ENCODE data around the gene WWTR1.

WWTR1 gene

DNA sequence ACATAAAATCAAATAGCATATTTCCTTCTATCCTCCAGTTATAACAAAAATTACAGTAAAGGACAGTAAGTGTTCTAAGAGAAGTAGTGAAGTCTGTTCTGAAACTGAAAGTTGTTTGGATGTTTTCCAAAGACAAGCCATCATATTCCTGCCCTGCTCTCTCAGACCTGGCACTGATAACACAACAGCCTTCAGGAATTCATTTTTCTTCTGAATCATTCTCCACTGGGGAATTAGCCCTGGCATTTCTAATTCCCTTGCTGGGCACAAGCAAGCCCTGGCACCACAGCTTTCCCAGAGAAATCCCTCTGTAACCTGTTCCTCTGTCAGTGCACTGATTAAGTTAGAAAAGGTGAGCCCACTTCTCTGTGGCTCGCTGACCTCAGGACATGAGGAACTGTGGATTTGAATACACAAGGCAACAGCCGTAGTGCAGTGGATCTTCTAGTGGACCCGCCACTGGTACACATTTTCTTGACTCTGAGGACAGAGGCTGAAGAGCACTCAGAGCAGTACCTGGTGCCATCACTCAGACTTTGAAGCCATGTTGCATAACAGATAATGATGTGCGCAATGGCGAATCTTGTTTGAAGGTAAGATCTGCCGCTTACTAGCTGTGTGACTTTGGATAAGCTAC, 61.6 kb downstream of the WWTR1 start:
- no peak for DNase-seq (ENCODE audit: extremely low read depth in 1 of 2, low read depth in 1 of 2)

DNA sequence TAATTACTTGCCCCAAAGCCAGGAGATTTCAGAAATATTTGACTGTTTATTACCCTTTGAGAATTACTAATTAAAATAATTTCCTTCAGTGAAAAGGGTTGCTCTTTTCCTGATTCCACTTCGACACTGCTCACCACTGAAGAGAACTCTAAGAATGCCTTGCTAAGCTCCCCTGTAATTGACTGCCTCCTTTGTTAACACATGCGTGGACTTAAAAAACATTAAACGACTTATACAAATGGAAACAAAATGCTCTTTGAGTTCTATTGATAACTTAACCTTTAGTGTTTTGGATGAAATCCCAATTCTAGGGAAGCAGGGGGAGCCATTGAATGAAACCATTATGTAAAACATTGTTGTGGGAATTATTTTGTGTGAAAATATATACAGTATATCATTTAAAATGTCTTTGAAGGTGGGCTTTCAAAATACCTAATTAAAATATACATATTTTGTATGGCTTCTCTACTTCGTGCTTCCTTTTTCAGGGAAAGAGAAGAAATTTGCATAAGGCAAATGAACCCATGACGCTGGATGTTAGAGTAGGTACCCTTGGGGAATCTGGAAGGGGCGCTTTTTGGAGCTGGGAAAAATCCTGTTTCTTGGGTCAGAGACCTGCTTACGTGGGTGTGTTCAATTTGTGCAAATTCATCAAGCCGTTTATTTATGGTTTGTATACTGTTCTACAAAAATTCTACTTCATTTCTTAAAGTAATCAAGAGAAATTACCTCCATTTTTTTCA, 64.2 kb downstream of the WWTR1 start:
- no peak for DNase-seq (ENCODE audit: extremely low read depth in 1 of 2, low read depth in 1 of 2)

- DNase-seq (ENCODE audit: extremely low read depth in 1 of 2, low read depth in 1 of 2), result no peak
Observed at GRCh38 chr3:149592758-149593240, 65.0 kb downstream of the WWTR1 start.

DNA sequence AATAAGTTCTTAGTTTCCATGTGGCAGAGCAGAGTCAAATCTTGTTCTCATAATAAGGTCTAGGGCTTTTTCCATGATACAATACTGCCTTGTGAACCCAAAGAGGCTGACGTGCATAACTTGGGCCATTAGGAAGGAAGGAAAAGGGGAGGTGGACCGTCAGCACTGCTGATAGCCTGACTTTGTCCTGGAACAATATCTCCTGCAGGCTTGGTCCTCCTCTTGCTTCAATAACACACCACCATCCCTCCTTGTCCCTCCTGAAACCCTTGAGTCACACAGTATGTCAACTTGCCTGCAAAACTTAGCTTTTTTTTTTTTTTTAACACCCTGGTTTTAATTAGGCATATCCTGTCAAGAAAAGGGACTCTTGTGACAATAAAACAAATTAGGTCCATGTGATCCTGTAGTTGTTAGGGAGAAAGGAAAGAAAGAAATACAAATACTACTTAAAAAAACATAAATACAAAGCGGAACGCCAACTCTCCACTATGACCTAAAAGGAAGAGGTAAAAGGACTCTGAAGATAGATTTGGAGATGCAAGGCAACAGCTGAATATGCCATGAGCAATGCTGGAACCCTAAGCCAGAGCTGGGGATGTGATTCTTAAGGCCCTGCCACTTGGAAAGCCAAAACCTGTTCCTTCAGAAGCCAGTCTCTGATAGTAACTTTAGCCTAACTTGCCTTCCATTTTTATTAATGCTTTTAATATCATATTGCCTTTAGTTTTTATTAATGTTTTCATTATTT, 67.0 kb downstream of the WWTR1 start:
- DNase-seq (ENCODE audit: extremely low read depth in 1 of 2, low read depth in 1 of 2), result no peak

- DNase-seq (ENCODE audit: extremely low read depth in 1 of 2, low read depth in 1 of 2), result no peak
Observed at GRCh38 chr3:149589332-149589731, 68.5 kb downstream of the WWTR1 start.

DNA sequence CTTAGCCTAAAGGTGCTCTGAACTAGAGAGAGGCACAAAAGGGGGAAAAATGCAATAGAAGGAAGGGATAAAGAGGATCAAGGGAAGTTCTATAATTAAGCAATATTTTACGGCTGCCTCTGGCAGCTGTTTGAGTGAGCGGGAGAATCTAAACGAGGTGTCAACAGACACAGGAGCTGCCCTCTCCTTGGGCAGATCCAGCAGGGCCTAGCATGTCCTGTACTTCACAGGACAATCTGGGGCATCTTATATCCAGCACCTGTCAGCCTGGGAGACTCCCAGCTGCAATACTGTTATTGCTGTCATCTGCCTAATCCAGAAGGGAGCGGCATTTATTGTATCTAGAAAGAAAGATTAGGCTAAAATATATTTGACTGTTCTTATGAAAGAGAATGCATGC, 68.9 kb downstream of the WWTR1 start:
- no peak for DNase-seq (ENCODE audit: extremely low read depth in 1 of 2, low read depth in 1 of 2)

GRCh38 chr3:149587383-149587782, 70.4 kb downstream of the WWTR1 start:
- DNase-seq (ENCODE audit: extremely low read depth in 1 of 2, low read depth in 1 of 2), result no peak

GRCh38 chr3:149586871-149587270, 71.0 kb downstream of the WWTR1 start:
- DNase-seq (ENCODE audit: extremely low read depth in 1 of 2, low read depth in 1 of 2), result no peak

- DNase-seq (ENCODE audit: extremely low read depth in 1 of 2, low read depth in 1 of 2), result no peak
Observed at GRCh38 chr3:149585401-149585726, 72.5 kb downstream of the WWTR1 start.

GRCh38 chr3:149583921-149584635, 73.7 kb downstream of the WWTR1 start:
- DNase-seq (ENCODE audit: extremely low read depth in 1 of 2, low read depth in 1 of 2), result no peak

DNA sequence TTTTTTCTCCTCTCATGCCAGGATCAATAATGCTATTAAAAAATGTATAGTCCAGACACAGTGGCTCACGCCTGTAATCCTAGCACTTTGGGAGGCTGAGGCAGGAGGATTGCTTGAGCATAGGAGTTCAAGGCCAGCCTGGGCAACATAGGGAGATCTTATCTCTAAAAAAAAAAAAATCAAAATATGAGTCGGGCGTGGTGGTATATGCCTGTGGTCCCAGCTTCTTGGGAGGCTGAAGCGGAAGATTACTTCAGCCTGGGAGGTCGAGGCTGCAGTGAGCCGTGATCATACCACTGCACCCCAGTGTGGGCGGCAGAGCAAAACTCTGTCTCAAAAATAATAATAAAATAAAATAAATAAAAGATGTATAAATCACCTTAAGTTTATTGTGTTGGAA, 75.4 kb downstream of the WWTR1 start:
- DNase-seq (ENCODE audit: extremely low read depth in 1 of 2, low read depth in 1 of 2), result no peak

- no peak for DNase-seq (ENCODE audit: extremely low read depth in 1 of 2, low read depth in 1 of 2)
Observed at GRCh38 chr3:149581681-149582370, 76.0 kb downstream of the WWTR1 start.

DNA sequence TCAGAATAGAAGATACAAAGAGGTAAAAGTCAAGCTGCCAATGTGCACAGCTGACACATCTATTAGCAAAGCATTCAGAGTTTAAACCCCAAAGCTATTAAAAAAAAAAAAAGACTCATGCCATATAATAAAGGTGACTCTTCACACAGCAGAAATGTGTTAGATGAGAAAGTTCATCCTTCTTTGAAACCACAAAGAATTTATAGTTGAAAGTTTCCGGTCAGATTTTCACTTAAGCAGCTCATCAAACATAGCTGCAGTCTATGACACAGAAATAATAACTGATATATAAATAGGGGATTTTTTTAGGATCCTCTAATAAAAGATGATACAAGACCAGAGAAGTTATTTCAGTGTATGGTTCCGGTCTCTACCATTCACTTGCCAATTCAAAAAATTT, 76.6 kb downstream of the WWTR1 start:
- DNase-seq (ENCODE audit: extremely low read depth in 1 of 2, low read depth in 1 of 2), result no peak

DNA sequence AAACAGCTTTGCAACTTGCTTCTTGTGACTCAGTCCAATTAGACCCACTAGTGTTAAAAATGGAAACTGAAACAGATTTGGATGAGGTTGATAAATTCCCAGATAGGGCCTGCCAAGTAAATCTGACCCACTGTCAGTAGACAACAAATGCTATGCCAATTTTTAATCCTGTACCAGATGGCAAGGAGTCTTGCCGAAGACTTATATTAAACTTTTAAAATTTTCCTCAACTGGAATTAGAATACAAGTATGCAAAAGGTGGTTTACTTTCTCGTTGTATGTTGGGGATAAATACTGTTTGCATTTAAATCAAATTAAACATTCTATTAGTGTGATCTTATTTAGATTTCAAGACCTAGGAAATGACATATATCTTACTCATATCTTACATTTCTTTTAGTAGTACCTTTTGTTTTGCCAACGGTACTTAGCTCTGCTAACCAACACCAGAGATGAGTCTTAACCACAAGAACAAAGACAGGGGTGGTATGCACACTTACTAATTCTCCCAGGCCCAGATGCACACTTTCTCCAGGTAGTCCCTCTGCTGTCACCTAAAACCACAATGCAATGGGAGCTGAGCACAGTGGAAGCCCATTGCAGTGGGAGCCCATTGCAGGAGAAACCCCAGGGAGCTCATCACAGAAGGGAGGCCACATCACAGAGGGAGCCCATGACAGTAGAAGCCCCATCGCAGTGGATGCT, 77.8 kb downstream of the WWTR1 start:
- DNase-seq (ENCODE audit: extremely low read depth in 1 of 2, low read depth in 1 of 2), result no peak

GRCh38 chr3:149579161-149579560, 78.7 kb downstream of the WWTR1 start:
- no peak for DNase-seq (ENCODE audit: extremely low read depth in 1 of 2, low read depth in 1 of 2)

- DNase-seq (ENCODE audit: extremely low read depth in 1 of 2, low read depth in 1 of 2), result no peak
Observed at GRCh38 chr3:149577801-149578200, 80.0 kb downstream of the WWTR1 start.

GRCh38 chr3:149575961-149576564, 81.8 kb downstream of the WWTR1 start:
- DNase-seq (ENCODE audit: extremely low read depth in 1 of 2, low read depth in 1 of 2), result no peak

DNA sequence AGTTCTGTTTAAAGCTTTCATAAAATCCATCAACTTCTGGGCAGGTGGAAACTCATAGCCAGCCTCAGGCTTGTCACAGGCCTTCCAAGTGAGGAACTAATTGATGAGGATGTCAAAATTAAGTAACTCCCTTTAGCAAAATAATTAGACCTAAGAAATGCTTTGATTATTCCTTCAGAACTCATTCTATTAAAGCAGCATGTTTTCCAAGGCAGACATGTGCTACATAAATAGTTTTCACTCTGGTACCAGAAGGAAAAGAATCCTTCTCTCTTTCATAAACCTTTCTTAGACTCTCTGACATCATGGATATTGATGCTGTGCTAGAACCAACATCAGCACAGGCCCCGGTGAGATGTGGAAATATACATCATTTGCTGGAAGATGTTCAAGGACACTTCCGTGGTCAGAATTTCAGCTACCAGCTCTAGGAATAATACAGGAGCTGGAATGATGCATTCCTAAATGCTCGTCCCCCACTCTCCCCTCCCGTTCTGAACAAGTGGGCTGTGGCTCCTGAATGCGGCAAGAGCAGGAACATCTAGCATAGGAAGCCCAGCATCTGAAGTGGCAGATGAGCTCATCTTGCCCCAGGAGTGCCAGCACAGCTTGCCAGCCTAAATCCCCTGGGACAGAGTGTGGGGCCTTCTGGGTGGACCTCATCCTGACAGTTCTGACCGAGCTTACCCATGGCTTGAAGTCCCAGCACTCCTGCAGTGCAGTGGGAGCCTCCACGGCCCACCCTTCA, 82.4 kb downstream of the WWTR1 start:
- no peak for DNase-seq (ENCODE audit: extremely low read depth in 1 of 2, low read depth in 1 of 2)

- no peak for DNase-seq (ENCODE audit: extremely low read depth in 1 of 2, low read depth in 1 of 2)
Observed at GRCh38 chr3:149572796-149573414, 84.9 kb downstream of the WWTR1 start.
